Amniotic stem cell (primary cell): ENCODE measurements around the gene CEACAM1.
"Not testable (repeated sequence)": the region's sequence is repeated elsewhere in the genome, so short reads cannot be mapped to it uniquely, and the experiment has no call there.

Experiments
- DNase-seq: peaks from one replicate; lab custom pipeline; 2025; lab: John Stamatoyannopoulos, UW

Gene CEACAM1

DNA sequence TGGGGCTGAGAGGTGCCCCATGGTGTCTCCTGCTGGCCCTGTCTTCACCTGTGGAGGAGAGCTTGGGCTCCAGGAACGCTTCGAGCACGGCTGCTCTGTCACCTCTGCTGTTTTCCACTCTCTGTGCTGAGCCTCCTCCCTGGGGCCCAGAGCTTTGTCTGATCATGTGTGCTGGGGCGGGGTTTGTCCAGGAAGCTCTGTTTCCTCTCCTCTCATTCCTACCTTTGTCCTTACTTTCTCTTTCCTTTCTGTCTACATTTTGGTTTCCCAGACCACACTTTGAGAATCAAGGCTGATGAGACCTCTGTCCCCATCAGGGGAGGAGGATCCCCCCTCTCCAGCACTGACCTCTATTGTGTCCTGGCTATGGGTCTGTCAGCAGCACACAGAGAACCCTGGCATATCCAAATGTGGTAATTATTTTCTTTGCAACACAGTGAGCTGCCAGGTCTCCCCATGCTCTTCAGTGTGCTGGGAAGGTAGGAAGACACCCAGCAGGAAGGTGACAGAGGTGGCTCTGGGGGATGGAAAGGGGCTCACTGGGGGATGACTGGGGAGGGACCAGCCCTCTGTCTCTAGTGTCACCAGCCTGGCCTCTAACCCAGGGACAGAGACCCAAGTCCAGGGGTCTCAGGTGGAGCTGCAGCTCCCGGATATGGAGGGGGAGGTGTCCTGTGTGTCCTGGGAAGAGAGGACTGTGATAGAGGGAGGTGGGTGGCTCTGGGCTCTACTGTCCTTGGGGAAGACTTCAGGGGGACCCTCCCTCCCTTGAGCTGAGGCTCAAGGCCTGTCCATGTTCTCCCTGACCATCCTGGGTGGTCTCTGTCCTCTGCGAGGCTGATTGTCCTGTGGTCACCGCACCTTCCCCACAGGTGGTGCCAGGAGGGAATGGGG, at the start of gene CEACAM1:
Gene CEACAM1 (minus strand): TSS at position 128 of the 894 bp plus-strand sequence. CDS start 107 bp downstream, at position 21.
- no peak for DNase-seq

DNA sequence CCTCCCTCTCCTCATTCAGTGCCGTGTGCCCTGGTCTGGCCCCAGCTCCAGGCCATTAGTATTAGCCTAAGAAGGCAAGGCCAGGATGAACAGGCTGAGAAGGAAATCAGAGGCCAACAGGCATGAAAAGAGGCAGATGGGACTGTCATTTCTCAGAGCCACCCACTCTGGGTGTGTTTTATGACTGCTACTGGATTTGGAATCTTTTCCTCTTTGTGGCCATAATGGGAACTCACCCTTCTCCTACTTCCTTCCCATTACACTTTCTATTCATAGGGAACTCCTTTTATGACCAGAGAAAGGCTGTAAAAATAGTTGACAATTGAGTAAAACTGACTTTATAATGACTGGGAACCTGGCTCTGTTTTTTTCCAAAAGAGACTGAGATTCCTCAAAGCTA, 48.7 kb upstream of the CEACAM1 start:
- no peak for DNase-seq

DNA sequence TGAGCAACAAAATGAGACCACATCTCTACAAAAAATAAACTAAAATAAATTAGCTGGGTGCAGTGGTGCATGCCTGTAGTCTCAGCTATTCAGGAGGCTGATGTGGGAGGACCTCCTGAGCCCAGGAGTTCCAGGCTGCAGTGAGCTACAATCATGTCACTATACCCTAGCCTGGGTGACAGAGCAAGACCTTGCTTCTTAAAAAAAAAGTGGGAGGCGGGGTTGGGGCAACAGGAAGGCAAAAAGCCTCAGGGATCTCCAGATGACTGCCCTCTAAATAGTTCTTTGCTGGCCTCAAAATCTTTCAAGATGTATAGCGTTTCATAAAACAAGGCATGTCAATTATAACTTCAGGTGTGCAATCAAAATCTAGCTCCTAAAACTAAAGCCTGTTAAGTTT, 48.0 kb upstream of the CEACAM1 start:
- no peak for DNase-seq

DNA sequence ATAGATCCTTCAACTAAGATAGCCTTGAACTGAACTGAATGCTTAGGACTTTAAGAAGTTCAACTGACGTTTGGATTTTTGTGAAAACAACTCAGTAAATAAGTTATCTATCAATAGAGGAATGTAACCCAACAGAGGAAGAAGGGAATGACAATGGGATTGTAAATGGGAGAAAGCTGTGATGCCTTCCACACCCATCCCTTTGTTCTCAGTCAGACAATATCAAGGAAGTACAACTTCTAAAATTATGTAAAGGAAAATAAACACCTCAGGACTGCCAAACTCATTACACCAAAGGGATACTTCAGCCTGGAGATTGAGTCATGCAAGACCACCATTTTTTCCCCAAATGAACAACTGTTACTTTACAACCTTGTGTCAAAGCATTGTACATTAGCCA, 45.4 kb upstream of the CEACAM1 start:
- no peak for DNase-seq

DNA sequence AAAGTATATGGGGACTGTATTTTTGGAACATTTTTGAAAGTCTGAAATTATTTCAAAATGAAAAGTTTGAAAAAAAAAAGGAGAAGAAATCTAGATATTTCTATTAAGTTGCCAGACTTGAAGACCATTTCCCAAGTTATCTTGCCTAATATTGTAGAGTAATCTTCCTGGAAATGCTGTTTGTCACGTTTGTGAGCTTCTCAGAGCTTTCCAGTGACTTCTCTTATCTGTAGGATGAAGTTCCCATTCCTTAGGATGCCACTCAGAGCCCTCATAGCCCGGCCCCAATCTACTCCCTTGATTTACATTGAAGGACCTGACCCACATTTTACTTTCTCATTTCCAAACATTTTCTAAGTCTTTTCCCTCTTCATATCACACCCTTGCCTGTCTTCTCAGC, 42.8 kb upstream of the CEACAM1 start:
- DNase-seq = no peak

DNA sequence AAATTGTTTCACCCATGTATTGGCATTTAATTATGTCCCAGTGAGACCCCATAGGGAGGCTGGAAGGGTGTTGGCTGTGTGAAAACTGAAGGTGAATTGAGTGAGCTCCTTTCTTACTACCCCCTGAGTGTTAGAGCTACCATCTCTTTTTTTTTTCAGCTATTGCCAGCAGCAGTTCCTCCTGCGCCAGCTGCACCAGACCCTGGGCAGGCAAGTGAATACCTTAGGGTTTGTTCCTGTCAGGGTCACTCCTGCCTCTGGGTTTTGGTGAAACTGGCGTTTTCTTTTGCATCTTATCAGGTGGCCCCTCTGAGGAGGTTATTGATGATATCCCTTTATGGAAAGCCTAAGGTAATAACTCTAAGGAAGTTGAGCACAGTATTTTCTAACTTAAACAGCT, 40.9 kb upstream of the CEACAM1 start:
- DNase-seq = no peak

DNA sequence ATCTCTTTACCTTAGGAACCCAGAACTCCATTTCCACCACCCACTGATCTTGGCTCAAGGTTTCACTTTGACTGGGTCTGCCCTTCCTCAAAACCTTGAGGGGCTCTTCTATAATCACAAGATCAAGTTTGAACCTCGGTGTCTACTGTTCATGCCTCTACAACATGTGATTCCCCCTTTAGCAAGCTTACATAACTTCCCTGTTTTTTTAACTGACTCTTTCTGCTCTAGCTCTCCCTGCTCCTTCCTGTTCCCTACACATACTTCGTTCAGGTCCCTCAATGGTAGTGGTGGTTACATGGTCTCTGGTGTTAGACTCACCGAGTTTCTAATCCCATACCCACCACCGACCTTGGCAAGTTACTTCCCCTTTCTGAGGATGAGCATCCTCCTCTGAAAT, 39.7 kb upstream of the CEACAM1 start:
- DNase-seq = no peak

DNA sequence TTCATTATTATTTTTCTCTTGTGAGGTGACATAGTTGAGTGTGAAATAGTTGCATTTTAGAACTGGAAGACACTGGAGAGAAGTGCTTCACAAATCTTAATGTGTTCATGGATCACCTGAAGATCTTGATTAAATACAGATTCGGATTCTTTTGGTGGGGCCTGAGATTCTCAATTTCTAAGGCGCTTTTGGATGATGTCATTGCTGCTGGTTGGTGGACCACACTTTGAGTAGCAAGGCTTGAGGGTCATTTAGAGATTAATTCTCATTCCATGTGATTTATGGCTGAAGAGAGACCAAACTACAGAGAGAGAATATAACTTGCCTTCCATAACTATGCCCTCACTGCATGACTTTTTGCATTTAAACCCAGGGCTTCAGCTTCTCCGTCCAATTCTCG, 39.3 kb upstream of the CEACAM1 start:
- no peak for DNase-seq

DNA sequence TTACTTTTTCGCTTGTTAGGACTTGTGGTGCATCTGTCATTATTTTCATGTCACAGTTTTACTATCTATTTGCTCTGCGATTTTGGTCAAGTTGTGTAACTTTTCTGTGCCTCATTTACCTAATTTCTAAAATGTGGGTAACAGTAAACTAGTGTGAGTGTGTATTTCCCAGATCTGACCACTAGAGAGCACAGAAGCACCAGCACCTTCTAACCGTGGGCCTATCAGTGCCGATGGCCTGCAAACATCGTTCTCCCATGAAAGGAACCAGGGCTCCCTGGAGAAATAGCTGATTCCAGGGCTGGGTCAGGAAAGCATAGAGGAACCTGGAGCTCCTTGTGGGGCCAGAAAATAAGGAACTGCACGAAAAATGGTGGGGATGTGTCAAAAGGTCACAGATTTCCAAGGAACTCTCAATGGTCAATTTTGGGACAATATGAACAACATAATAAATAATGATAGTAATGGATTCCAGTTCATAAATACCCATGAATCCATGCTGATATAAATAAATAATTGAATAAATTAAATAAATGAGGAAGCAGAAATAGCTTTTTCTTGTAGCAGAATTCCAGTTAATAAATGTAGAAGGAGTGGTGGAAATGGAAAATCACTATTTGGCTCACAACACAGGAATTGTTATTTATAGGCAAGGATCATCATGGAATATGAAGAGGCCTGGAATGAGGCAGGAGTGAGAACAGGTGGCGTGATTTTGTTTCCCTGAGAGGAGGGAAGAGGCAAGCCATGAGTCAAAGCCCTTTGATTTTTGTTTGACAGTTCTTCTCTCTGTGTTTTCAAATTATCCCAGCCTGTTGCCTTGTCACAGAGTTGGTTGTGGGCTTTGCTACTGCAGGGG, 35.3 kb upstream of the CEACAM1 start:
- peak; percentile 4 for DNase-seq

DNA sequence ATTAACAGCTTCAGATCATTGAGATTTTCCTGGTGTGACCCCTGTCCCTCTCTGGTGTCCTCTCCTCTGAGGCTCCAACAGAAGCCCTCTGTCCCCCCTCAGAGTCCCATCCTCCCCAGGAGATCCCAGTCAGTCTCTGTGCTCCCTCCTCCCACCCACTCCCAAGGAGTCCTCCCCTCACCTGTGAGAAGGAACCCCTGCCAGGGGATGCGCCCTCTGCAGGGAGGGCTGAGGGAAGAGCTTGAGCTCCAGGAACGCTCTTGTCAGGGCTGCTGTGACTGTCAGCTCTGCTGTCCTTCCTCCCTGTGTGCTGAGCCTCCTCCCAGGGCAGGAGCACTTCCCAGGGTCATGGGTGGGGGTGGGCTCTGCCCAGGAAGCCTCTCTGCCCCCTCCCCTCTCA, 33.2 kb upstream of the CEACAM1 start:
- no peak for DNase-seq

DNA sequence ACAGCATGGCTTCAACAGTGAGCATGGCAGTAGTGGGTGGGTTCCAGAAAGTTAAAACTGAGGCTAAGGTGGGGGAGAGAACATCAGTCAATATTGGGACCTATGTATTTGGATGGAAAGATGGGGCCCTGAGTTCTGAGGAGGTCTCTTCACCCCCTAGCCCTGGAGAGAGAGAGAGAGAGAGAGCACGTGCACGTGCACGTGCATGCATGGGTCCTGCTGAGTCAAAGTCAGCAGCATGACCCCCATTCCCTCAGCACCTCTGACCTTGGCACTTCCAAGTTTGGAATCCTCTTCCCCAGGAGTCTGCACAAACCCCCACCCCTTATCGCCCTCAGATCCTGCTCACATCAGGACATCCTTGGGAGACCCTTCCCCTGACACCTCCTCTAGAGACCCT, 32.5 kb upstream of the CEACAM1 start:
- no peak for DNase-seq

DNA sequence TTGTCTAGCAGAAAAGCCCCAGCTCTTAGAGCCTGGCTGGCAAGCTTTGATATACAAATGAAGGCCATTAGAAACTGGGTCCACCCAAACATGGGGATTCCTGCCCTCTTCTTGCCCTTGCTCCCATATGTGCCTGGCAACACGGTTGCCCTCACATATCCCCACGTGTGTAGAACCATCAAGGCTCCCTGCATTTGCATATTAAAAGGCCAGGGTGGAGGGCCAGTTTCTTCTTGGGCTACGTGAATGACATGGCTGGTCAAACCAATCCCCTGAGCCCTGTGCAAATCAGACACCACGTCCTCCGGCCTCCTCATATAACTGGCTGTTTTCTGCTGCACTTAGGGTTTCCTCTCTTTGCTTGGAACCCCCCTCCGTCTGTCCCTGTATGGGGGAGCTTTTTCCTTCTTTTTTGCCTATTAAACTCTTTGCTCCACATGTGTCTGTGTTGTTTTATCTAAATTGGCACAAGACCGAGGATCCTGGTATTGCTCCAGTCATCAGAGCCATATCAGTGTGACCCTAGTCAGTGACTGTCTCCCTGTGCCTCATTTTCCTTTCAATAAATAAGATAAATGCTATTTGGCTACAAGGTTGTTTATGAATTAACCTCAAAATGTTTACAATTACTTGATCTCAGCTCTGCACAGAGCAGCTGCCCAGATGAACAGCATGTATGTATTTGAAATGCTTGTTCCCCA, 30.3 kb upstream of the CEACAM1 start:
- DNase-seq = no peak

DNA sequence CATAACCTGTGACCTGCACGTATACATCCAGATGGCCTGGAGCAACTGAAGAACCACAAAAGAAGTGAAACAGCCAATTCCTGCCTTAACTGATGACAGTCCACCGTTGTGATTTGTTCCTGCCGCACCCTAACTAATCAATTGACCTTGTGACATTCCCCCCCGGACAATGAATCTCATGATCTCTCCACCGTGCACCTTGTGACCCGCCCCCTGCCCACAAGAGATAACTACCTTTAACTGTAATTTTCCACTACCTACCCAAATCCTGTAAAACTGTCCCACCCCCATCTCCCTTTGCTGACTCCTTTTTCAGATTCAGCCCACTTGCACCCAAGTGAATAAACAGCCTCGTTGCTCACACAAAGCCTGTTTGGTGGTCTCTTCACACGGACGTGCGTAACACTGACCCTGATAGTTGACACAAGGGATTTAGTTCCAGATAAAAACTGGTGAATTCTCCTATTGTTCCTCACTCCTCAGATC, 29.1 kb upstream of the CEACAM1 start:
- DNase-seq = not testable (repeated sequence)

DNA sequence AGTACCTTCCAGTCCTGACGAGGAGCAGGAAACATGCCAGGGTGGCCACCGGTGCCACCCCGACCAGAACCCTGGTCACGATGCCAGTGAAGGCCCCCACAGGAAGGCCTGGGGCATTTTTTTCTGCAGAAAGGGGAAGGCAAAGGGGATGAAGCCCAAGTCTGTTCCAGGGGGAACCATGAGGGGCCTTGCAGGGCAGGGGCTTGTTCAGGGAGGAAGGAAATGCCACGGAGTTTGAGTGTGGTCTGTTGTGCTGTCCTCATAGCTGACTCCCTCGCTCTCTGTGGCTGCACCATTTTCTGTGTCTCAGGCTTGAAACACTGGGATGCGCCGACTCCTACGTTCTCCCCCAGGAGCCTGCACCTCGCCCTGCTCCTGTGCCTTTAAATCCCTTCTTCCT, 27.5 kb upstream of the CEACAM1 start:
- no peak for DNase-seq

DNA sequence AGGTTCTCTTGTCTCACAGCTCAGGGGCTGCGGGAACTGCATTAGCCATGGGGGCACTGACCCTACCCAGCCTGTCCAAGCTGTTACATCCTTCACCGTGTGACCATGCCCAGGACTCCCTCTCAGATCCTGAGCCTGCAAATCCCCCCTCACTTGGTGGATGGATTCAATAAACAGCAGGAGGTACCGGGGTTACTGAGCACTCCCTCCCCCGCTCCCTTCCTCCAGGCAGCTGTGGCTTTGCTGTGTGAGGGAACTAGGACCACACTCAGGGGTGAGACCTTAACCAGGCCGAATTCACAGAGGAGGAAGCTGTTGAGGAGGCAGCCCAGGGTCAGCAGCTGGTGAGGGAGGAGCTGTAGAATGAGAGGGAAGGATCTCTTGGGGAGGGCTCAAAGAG, 27.0 kb upstream of the CEACAM1 start:
- no peak for DNase-seq

DNA sequence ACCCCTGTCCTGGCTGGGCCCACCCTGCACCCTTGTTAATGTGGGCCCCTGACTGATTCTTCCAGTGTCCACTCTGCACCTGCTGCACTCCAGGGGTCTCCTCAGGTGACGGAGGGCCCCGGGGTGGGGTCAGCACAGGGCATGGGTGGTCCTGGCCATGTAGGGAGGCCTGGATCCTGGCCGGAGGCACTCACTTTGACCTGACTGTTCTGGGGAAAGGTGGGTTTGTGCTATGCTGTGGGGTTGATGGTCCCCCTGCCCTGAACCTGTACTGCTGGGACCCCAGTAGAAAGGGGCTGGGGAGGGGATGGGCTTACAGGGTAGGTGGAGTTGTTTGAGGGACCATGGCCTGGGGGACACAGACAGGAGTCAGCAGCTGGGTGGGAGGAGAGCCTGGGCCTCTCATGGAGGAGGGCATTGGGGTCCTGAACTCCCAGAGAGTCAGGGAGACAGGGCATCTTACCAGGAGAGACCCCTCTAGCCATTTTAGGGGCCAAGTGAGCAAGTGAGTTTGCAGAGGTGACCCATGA, 25.8 kb upstream of the CEACAM1 start:
- DNase-seq = no peak

DNA sequence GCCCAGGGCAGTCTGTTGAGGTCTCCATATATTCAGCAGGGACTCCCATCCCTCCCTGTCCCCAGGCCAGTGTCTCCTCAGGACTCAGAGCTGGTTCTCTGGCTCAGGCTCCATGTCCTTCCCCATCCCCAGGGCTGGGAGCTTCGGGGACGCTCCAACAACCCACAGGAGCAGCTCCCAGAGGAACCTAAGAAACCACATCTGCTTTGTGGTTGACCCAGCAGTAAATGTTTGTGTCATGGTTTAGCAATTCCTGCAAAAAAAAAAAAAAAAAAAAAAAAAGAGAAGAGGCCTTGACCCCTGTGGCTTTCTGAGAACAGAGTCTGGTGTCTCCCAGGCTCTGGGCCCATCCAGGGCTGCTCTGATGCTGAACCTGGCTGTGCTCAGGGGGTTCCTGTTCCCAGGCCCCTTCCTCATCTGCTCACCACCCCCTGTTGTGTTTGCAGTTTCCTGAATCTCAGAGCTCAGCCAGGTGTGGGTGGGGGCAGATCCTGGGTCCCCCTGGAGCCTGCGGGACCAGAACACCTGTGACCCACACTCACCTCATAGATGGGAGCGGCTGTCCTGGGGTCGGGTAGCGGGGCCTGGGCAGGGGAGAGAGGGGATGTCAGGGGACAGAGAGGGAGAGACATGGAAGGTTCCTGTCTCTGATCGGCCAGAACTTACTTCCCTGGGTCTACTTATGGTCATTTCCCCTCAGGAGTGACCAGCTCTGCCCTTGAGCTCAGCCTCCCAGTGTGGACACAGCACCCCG, 25.2 kb upstream of the CEACAM1 start:
- no peak for DNase-seq

DNA sequence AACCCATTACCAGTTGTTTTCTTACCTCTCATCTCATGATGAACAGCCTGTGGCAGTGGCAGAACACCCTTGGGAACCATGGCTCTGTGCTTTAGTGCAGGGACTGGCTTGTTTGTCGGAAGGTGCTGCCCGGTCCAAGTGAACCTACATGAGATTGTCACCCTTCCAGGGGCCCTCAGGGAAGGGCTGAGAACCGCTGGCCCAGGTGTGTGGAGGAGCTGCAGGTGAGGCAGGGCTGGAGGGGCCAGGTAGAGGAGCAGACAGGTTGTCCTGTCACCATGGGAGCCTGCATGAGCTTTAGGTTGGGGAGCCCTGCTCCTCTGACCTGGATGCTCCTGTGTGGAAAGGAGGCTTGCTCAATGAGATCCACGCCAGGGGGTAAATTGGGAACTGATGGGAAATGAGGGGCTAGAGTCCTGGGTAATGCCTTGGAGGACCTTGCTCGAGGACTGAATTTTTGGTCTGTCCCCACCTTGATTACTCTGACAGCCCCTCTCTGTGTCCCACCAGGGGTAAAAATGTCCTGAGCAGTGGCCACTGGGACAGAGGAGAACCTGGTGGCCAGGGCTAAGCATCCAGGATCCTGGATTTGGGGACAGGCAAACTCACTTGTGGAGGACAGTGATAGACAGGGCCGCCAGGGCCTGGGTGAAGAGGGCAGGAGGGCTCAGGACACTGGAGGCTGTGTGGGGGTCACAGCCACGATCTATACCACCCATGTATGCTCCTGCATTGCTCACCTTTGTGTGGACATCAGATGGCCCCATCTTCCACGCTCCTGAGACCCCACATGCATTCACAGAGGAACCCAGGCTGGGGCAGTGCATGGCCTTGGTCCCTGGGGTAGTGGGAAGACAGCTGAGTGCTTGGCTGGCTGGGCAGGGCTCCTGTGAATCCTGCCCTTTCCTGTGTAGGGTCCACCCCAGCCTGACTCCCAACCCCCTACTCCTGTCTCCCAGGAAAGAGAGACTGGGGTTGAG, 24.1 kb upstream of the CEACAM1 start:
- DNase-seq = no peak

DNA sequence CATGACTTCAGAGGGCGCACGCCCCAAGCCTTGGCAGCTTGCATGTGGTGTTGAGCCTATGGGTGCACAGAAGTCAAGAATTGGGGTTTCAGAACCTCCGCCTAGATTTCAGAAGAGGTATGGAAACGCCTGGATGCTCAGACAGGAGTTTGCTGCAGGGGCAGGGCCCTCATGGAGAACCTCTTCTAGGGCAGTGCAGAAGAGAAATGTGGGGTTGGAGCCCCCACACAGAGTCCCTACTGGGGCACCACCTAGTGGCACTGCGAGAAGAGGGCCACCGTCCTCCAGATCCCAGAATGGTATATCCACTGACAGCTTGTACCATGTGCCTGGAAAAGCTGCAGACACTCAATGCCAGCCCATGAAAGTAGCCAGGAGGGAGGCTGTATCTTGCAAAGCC, 22.2 kb upstream of the CEACAM1 start:
- not testable (repeated sequence) for DNase-seq

DNA sequence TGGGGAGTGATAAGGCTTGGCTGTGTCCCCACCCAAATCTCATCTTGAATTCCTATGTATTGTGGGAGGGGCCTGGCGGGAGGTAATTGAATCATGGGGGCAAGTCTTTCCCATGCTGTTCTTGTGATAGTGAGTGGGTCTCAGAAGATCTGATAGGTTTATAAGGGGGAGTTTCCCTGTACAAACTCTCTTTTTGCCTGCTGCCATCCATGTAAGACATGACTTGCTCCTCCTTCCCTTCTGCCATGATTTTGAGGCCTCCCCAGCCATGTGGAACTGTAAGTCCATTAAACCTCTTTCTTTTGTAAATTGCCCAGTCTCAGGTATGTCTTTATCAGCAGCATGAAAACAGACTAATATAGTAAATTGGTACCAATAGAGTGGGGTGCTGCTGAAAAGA, 20.8 kb upstream of the CEACAM1 start:
- DNase-seq = not testable (repeated sequence)
